HUES64 (cell line): ENCODE measurements around the gene CHGA.

Experiments
- H3K27ac ChIP-seq: 2 replicates; pipeline ENCODE4 v1.7.0; 2013; ENCODE audit warnings: low read depth, low read length, inconsistent platforms
- H3K27me3 ChIP-seq: 2 replicates; pipeline ENCODE4 v1.6.1; 2013; ENCODE audit warnings: mild to moderate bottlenecking, low read length; ENCODE audit not compliant: insufficient read depth
- H3K36me3 ChIP-seq: 2 replicates; pipeline ENCODE4 v1.6.1; 2013; ENCODE audit warnings: mild to moderate bottlenecking, low read length; ENCODE audit not compliant: insufficient read depth
- H3K4me1 ChIP-seq: 2 replicates; pipeline ENCODE4 v1.6.1; 2013; ENCODE audit warnings: mild to moderate bottlenecking, low read length, moderate library complexity; ENCODE audit not compliant: insufficient read depth
- H3K4me3 ChIP-seq: 2 replicates; pipeline ENCODE4 v1.5.1; 2013; ENCODE audit warnings: mild to moderate bottlenecking, low read length, moderate library complexity
- H3K9ac ChIP-seq: 2 replicates; pipeline ENCODE4 v1.6.1; 2013; ENCODE audit warnings: mild to moderate bottlenecking, low read depth, low read length
- H3K9me3 ChIP-seq: 2 replicates; pipeline ENCODE4 v1.6.1; 2013; ENCODE audit warnings: low read depth, low read length; ENCODE audit not compliant: insufficient read depth
- WGBS: fragments of 150-250, 120-280 bp; methylation state at CpG from one replicate; pipeline ENCODE4 v1.1.7; 2013; ENCODE audit warnings: missing lambda C conversion rate; 5-methylcytosine and 5-hydroxymethylcytosine counted together

Gene CHGA

DNA sequence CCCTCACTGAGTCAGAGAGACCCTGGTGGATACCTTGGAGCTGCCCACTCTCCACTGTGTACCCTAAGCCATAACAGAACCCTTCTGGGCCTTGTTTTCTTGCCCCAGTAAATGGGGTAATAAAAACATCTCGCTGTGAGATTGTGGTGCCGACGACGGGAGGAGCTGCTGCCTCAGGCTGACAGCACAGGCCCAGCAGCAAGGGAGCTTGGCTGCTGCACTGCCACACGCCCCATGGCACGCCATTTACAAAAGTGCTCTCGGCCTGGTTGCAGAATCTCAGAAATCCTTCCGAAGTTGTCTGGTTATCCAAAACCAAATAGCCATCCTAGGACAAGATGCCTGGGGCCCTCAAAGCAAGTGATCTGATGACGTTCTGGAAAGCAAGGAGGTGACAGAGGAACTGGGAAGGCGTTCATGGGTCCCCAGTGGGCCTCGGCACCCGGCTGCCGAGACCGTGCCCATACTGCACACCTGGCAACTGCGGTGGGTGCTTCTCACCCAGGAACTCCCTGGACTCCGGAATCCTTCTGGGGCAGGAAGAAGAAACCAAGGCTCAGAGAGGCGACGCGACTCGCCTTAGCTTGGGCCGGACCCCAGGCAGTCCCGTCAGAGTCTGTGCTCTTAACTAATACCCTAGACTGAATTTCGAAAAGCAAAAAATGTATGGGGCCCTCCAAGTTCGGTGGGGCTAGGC lies 26.7 kb downstream of the CHGA start:
- no peaks in the 10 kb centered on the region for H3K27me3 ChIP-seq
- H3K36me3 ChIP-seq, result peaks cover 35% of the 10 kb centered on the region
- no peak overlapping the region; the same call in 1 of the 2 replicates for H3K9ac ChIP-seq
- 95% methylated on average over 24 of the region's 24 CpGs for WGBS
- H3K27ac ChIP-seq, result no peak overlapping the region
- H3K4me3 ChIP-seq, result no peak overlapping the region
- H3K4me1 ChIP-seq, result no peaks in the 10 kb centered on the region
- no peaks in the 10 kb centered on the region for H3K9me3 ChIP-seq

- H3K4me1 ChIP-seq, result peaks cover 4% of the 10 kb centered on the region; the same call in 1 of the 2 replicates
- no peaks in the 10 kb centered on the region for H3K27me3 ChIP-seq
- no peak overlapping the region for H3K9ac ChIP-seq
- 94% methylated on average over 7 of the region's 7 CpGs for WGBS
- H3K4me3 ChIP-seq, result no peak overlapping the region
- H3K9me3 ChIP-seq, result no peaks in the 10 kb centered on the region
- no peak overlapping the region for H3K27ac ChIP-seq
- peaks cover 35% of the 10 kb centered on the region for H3K36me3 ChIP-seq
Measured at GRCh38 chr14:92950193-92950540, 27.2 kb downstream of the CHGA start.

DNA sequence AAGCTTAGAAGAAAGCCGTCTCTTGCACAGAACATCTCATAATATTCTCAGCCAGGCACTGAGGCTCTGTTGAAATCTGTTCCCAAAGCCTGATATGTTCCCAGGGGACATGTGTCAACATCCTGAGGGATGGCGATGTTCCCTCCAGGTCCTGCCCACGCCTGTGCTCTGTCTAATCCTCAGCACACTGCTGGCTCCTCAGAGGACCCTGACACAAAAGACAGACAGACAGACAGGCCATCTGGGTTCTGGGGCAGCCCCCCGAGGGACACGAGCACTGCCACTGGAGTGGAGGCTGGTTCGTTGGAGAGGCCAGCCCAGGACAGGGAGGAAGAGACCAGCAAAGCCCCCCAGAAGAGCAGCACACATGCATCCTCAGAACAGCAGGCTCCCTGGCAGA lies 27.8 kb downstream of the CHGA start:
- 93% methylated on average over 6 of the region's 6 CpGs for WGBS
- Histone ChIP-seq H3K36me3 (peaks cover 35% of the 10 kb centered on the region), H3K27ac (no peak overlapping the region), H3K4me1 (peaks cover 5% of the 10 kb centered on the region; the same call in 1 of the 2 replicates), H3K9me3 (no peaks in the 10 kb centered on the region), H3K27me3 (no peaks in the 10 kb centered on the region), H3K4me3 (no peak overlapping the region), H3K9ac (no peak overlapping the region)

DNA sequence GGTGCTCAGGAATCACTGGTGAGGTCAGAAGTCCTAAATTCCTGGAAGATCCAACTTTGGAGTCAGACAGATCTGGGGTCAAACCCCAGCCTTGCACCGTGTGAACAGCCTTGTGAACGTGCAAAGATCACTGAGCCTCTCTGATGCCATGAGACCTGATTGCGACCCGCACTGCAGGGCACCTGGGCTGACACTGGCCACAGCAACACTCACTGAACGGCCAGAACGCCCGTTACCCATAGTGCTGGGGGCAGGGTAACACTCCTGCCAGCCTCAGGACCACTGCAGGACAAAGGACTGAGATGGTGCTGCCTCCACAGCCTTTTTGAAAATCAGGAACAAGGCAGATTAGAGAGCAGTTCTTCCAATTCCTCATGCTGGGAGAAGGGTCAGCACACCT lies 28.3 kb downstream of the CHGA start:
- H3K27ac ChIP-seq, result no peak overlapping the region
- no peaks in the 10 kb centered on the region for H3K27me3 ChIP-seq
- no peaks in the 10 kb centered on the region for H3K9me3 ChIP-seq
- H3K4me3 ChIP-seq, result no peak overlapping the region
- H3K36me3 ChIP-seq, result peaks cover 31% of the 10 kb centered on the region
- H3K9ac ChIP-seq, result no peak overlapping the region
- 96% methylated on average over 7 of the region's 7 CpGs for WGBS
- H3K4me1 ChIP-seq, result peaks cover 5% of the 10 kb centered on the region; the same call in 1 of the 2 replicates

GRCh38 chr14:92951912-92952471 lies 29.0 kb downstream of the CHGA start:
- H3K9ac ChIP-seq, result no peak overlapping the region
- H3K27me3 ChIP-seq, result no peaks in the 10 kb centered on the region
- H3K9me3 ChIP-seq, result no peaks in the 10 kb centered on the region
- peaks cover 31% of the 10 kb centered on the region for H3K36me3 ChIP-seq
- 43% methylated on average over 18 of the region's 18 CpGs for whole genome bisulfite sequencing
- no peak overlapping the region for H3K27ac ChIP-seq
- no peak overlapping the region for H3K4me3 ChIP-seq
- peaks cover 5% of the 10 kb centered on the region; the same call in 1 of the 2 replicates for H3K4me1 ChIP-seq

DNA sequence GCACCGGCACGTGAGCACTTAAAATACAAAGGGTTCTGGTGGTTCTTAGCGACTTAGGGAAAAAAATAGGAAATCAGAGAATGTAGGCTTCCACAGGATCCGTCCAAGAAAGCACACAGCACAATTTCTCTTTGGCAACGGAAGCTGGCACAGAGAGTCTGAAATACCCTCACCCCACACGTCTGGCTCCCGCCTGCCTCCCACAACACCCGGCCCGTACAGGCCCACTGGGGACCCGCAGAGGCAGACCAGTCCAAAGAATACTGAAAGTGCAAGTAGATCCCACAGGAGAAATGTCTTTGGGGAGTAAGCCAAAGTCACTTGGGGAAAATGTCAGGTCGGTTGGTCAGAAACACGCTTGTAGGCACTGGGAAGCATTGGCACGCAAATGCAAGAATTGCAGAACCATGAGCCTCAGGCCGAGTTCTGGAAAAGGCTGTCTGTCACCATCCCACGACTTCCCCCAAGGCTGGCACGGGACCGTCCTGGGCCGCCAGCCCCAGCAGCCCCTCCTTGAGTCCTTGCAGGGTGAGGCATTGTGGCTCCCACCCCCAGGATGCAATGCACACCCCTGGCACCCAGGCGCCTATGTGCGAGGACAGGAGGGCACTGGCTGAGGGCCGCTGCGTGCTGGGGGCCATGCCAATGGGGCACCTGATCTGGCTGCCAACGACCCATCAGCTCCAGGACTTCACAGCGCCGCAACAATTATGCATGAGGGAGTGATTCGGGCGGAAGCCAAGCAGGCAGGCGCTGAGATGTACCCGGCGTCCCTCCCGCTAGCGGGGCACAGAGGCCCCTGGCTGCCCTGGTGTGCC lies 29.7 kb downstream of the CHGA start:
- no peak overlapping the region for H3K4me3 ChIP-seq
- WGBS, result 94% methylated on average over 32 of the region's 32 CpGs
- peaks cover 5% of the 10 kb centered on the region; the same call in 1 of the 2 replicates for H3K4me1 ChIP-seq
- no peaks in the 10 kb centered on the region for H3K27me3 ChIP-seq
- peaks cover 38% of the 10 kb centered on the region for H3K36me3 ChIP-seq
- H3K9ac ChIP-seq, result no peak overlapping the region
- no peak overlapping the region for H3K27ac ChIP-seq
- no peaks in the 10 kb centered on the region for H3K9me3 ChIP-seq

GRCh38 chr14:92953526-92953925 lies 30.6 kb downstream of the CHGA start:
- Histone ChIP-seq H3K4me3 (no peak overlapping the region), H3K4me1 (peaks cover 5% of the 10 kb centered on the region; the same call in 1 of the 2 replicates), H3K36me3 (peaks cover 41% of the 10 kb centered on the region), H3K9me3 (no peaks in the 10 kb centered on the region), H3K9ac (no peak overlapping the region), H3K27ac (no peak overlapping the region), H3K27me3 (no peaks in the 10 kb centered on the region)
- WGBS, result 93% methylated on average over 6 of the region's 6 CpGs

DNA sequence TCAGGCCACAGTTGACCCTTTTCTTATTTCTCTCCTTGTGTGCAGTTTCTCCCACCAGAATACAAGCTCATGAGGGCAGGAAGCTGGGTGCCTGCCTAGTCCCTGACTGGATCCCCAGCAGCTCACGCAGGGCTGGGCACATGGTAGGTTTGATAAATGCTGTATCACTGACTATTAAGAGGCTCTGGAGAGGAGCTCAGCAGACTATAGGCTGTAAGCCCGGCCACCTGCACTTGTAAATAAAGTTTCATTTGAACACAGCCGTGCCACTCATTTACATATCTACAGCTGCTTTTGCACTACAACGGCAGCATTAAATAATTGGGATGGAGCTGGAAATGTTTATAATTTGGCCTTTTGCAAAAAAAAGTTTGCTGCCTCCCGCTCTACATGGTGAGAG lies 32.0 kb downstream of the CHGA start:
- no peaks in the 10 kb centered on the region for H3K27me3 ChIP-seq
- H3K36me3 ChIP-seq, result peaks cover 37% of the 10 kb centered on the region
- no peak overlapping the region for H3K9ac ChIP-seq
- H3K27ac ChIP-seq, result no peak overlapping the region
- WGBS, result 82% methylated on average over 5 of the region's 5 CpGs
- H3K4me3 ChIP-seq, result no peak overlapping the region
- peaks cover 5% of the 10 kb centered on the region; the same call in 1 of the 2 replicates for H3K4me1 ChIP-seq
- H3K9me3 ChIP-seq, result no peaks in the 10 kb centered on the region

DNA sequence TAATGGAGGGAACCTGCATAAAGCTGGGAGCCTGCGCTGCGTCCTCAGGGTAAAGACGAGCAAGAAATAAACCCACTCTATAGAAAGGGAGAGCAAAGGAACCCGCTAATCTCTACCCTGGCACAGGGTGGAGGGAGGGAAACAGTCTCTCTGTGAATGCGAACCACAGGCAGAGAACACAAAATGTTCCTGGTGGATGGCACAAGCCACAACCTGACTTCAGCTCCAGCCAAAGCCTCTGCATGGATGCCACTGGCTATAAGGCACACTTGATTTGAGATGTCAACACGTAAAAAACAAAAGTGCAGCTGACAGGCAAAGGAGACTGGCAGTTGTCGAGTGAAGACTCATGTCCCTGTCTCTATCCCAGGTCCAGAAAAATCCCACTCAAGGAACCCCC lies 32.4 kb downstream of the CHGA start:
- 87% methylated on average over 7 of the region's 7 CpGs for WGBS
- Histone ChIP-seq H3K27me3 (no peaks in the 10 kb centered on the region), H3K4me3 (no peak overlapping the region), H3K4me1 (peaks cover 5% of the 10 kb centered on the region; the same call in 1 of the 2 replicates), H3K9ac (no peak overlapping the region), H3K27ac (no peak overlapping the region), H3K36me3 (peaks cover 33% of the 10 kb centered on the region), H3K9me3 (no peaks in the 10 kb centered on the region)

GRCh38 chr14:92956961-92957360 lies 34.0 kb downstream of the CHGA start:
- WGBS, result 97% methylated on average over 11 of the region's 11 CpGs
- no peak overlapping the region for H3K9ac ChIP-seq
- no peak overlapping the region for H3K27ac ChIP-seq
- peaks cover 5% of the 10 kb centered on the region; the same call in 1 of the 2 replicates for H3K4me1 ChIP-seq
- no peaks in the 10 kb centered on the region for H3K9me3 ChIP-seq
- H3K36me3 ChIP-seq, result peaks cover 20% of the 10 kb centered on the region
- H3K27me3 ChIP-seq, result no peaks in the 10 kb centered on the region
- H3K4me3 ChIP-seq, result no peak overlapping the region
